ENCODE results near the gene ZNF48.

GRCh38 chr16:30355954-30356308 is 39.3 kb upstream of the ZNF48 start:
- no peak for TF ChIP-seq EP300 (IDR thresholded peaks at IDR 0.05; ENCODE audit: low read depth)
- TF ChIP-seq POLR2AphosphoS5 (IDR thresholded peaks at IDR 0.05), result no peak

All from transverse colon (tissue), 3 donors.